ENCODE measurements around the gene PDPK1. TPM values are rescaled to one million over a fixed set of nuclear protein-coding genes. Genes with fewer than 3 reads are reported as not detected.
A peak's percentile ranks its signal among the peaks of the same experiment; 100 is the strongest.

PDPK1 gene
- total and polyA plus RNA-seq, 2 donors from 2014 or later: 14.3 to 52.3 TPM

- intact Hi-C loops (cut with DNase I): no loop called here
- FAIRE-seq: no peak
- Histone ChIP-seq H3K36me3 (ENCODE audit: control insufficient read depth in 2 of 3, insufficient read depth in 3 of 3, low read length in 3 of 3) (peaks cover 0 to 15% (median 7%) of the 10 kb centered on the region in 3 donors), H3K27me3 (ENCODE audit: control insufficient read depth, insufficient read depth, low read length) (no peaks in the 10 kb centered on the region), H3K9ac (ENCODE audit: low read length in 3 of 3) (no peak overlapping the region), H3K4me3 (ENCODE audit: low read length in 3 of 3) (no peak overlapping the region), H3K27ac (ENCODE audit: low read depth in 2 of 2, low read length in 2 of 2) (no peak overlapping the region), H3K4me1 (ENCODE audit: control insufficient read depth in 2 of 3, insufficient read depth in 2 of 3, low read depth in 1 of 3, low read length in 3 of 3) (peaks cover 0 to 14% (median 13%) of the 10 kb centered on the region in 3 donors), H3K9me3 (ENCODE audit: control insufficient read depth in 2 of 3, insufficient read depth in 1 of 3, low read length in 3 of 3) (no peaks in the 10 kb centered on the region)
- TF ChIP-seq CTCF (IDR thresholded peaks at IDR 0.05; ENCODE audit: borderline replicate concordance, extremely low read depth, insufficient read depth): no peak
- peak in 2 of 5 donors; percentile 4 to 53 for DNase-seq
Observed at GRCh38 chr16:2527071-2527783, 10.6 kb upstream of the PDPK1 start.

- no peaks in the 10 kb centered on the region for H3K9me3 ChIP-seq (ENCODE audit: control insufficient read depth in 2 of 3, insufficient read depth in 1 of 3, low read length in 3 of 3)
- FAIRE-seq (no peak), DNase-seq (peak in 1 of 5 donors; percentile 77)
- intact Hi-C loops (cut with DNase I): no loop called here
- no peak for TF ChIP-seq CTCF (IDR thresholded peaks at IDR 0.05; ENCODE audit: borderline replicate concordance, extremely low read depth, insufficient read depth)
- peaks cover 0 to 15% (median 7%) of the 10 kb centered on the region in 3 donors for H3K36me3 ChIP-seq (ENCODE audit: control insufficient read depth in 2 of 3, insufficient read depth in 3 of 3, low read length in 3 of 3)
- no peaks in the 10 kb centered on the region for H3K27me3 ChIP-seq (ENCODE audit: control insufficient read depth, insufficient read depth, low read length)
- peaks cover 0 to 14% (median 13%) of the 10 kb centered on the region in 3 donors for H3K4me1 ChIP-seq (ENCODE audit: control insufficient read depth in 2 of 3, insufficient read depth in 2 of 3, low read depth in 1 of 3, low read length in 3 of 3)
- H3K4me3 ChIP-seq (ENCODE audit: low read length in 3 of 3): no peak overlapping the region
- H3K9ac ChIP-seq (ENCODE audit: low read length in 3 of 3): no peak overlapping the region
- no peak overlapping the region for H3K27ac ChIP-seq (ENCODE audit: low read depth in 2 of 2, low read length in 2 of 2)
Observed at GRCh38 chr16:2527784-2528100, 10.1 kb upstream of the PDPK1 start.

- H3K27ac ChIP-seq (ENCODE audit: low read depth in 2 of 2, low read length in 2 of 2): no peak overlapping the region
- DNase-seq (peak in 3 of 5 donors; percentile 8 to 74 (median 51)), FAIRE-seq (no peak)
- intact Hi-C loops (cut with DNase I): no loop called here
- no peaks in the 10 kb centered on the region for H3K9me3 ChIP-seq (ENCODE audit: control insufficient read depth in 2 of 3, insufficient read depth in 1 of 3, low read length in 3 of 3)
- TF ChIP-seq CTCF (IDR thresholded peaks at IDR 0.05; ENCODE audit: borderline replicate concordance, extremely low read depth, insufficient read depth): no peak
- H3K9ac ChIP-seq (ENCODE audit: low read length in 3 of 3): no peak overlapping the region
- no peaks in the 10 kb centered on the region for H3K27me3 ChIP-seq (ENCODE audit: control insufficient read depth, insufficient read depth, low read length)
- peaks cover 0 to 14% (median 10%) of the 10 kb centered on the region in 3 donors for H3K4me1 ChIP-seq (ENCODE audit: control insufficient read depth in 2 of 3, insufficient read depth in 2 of 3, low read depth in 1 of 3, low read length in 3 of 3)
- H3K36me3 ChIP-seq (ENCODE audit: control insufficient read depth in 2 of 3, insufficient read depth in 3 of 3, low read length in 3 of 3): peaks cover 0 to 15% (median 7%) of the 10 kb centered on the region in 3 donors
- no peak overlapping the region for H3K4me3 ChIP-seq (ENCODE audit: low read length in 3 of 3)
Observed at GRCh38 chr16:2528161-2529060, 9.4 kb upstream of the PDPK1 start.
